Measurements from ENCODE around the gene SMARCE1. TPM values are rescaled to one million over a fixed set of nuclear protein-coding genes. Genes with fewer than 3 reads are reported as not detected.

SMARCE1 gene
- polyA plus RNA-seq, 1 donor from 2014 or later, result 248 TPM

DNA sequence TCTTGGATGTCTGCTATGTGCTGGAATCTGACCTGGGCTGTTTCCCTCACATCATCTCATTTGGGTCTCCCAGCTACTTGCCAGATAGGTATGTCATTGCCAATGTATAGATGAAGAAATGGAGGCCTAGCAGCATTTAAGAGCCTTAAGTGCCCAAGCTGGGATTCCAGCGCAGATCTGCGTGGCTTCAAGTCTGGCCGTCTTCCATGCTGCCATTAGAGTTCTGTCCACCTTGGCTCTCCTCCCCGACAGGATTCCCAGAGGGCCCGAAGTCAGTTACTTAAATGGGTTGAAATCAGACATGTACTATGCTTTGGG is 49.4 kb downstream of the SMARCE1 start:
- H3K4me2 ChIP-seq (ENCODE audit: low read length), result no peak overlapping the region
- H3K27me3 ChIP-seq (ENCODE audit: insufficient read depth, low read depth, low read length), result no peaks in the 10 kb centered on the region
- no peaks in the 10 kb centered on the region for H3K36me3 ChIP-seq (ENCODE audit: insufficient read depth, low read length)
- H2AFZ ChIP-seq (ENCODE audit: low read depth, low read length), result no peak overlapping the region
- no peaks in the 10 kb centered on the region for H3K9me2 ChIP-seq (ENCODE audit: insufficient read depth, low read length)
- no peak overlapping the region for H3K4me3 ChIP-seq (ENCODE audit: low read length)
- TF ChIP-seq, protein P1, sequence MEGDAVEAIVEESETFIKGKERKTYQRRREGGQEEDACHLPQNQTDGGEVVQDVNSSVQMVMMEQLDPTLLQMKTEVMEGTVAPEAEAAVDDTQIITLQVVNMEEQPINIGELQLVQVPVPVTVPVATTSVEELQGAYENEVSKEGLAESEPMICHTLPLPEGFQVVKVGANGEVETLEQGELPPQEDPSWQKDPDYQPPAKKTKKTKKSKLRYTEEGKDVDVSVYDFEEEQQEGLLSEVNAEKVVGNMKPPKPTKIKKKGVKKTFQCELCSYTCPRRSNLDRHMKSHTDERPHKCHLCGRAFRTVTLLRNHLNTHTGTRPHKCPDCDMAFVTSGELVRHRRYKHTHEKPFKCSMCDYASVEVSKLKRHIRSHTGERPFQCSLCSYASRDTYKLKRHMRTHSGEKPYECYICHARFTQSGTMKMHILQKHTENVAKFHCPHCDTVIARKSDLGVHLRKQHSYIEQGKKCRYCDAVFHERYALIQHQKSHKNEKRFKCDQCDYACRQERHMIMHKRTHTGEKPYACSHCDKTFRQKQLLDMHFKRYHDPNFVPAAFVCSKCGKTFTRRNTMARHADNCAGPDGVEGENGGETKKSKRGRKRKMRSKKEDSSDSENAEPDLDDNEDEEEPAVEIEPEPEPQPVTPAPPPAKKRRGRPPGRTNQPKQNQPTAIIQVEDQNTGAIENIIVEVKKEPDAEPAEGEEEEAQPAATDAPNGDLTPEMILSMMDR (IDR thresholded peaks at IDR 0.05; ENCODE audit: poor library complexity, severe bottlenecking), result no peak
- TF ChIP-seq EZH2 (IDR thresholded peaks at IDR 0.05; ENCODE audit: borderline replicate concordance, insufficient read depth, low read length, poor library complexity, severe bottlenecking) (no peak), RAD21 (conservative IDR thresholded peaks at IDR 0.05) (no peak)
- TF ChIP-seq, protein P2, sequence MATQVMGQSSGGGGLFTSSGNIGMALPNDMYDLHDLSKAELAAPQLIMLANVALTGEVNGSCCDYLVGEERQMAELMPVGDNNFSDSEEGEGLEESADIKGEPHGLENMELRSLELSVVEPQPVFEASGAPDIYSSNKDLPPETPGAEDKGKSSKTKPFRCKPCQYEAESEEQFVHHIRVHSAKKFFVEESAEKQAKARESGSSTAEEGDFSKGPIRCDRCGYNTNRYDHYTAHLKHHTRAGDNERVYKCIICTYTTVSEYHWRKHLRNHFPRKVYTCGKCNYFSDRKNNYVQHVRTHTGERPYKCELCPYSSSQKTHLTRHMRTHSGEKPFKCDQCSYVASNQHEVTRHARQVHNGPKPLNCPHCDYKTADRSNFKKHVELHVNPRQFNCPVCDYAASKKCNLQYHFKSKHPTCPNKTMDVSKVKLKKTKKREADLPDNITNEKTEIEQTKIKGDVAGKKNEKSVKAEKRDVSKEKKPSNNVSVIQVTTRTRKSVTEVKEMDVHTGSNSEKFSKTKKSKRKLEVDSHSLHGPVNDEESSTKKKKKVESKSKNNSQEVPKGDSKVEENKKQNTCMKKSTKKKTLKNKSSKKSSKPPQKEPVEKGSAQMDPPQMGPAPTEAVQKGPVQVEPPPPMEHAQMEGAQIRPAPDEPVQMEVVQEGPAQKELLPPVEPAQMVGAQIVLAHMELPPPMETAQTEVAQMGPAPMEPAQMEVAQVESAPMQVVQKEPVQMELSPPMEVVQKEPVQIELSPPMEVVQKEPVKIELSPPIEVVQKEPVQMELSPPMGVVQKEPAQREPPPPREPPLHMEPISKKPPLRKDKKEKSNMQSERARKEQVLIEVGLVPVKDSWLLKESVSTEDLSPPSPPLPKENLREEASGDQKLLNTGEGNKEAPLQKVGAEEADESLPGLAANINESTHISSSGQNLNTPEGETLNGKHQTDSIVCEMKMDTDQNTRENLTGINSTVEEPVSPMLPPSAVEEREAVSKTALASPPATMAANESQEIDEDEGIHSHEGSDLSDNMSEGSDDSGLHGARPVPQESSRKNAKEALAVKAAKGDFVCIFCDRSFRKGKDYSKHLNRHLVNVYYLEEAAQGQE (IDR thresholded peaks at IDR 0.05; ENCODE audit: borderline replicate concordance), result no peak
- H3K9me3 ChIP-seq (ENCODE audit: low read length), result no peaks in the 10 kb centered on the region
- H3K79me2 ChIP-seq (replicated peaks; ENCODE audit: insufficient read depth, low read length), result no peaks in the 10 kb centered on the region
- no peaks in the 10 kb centered on the region for H3F3A ChIP-seq (ENCODE audit: insufficient read depth, low read length, poor library complexity, severe bottlenecking)
- H3K27ac ChIP-seq (ENCODE audit: low read length), result no peak overlapping the region
- no peak overlapping the region for H3K9ac ChIP-seq (ENCODE audit: low read length)
- H4K20me1 ChIP-seq (ENCODE audit: insufficient read depth), result no peaks in the 10 kb centered on the region

GRCh38 chr17:40597556-40598300 is 49.9 kb downstream of the SMARCE1 start:
- no peaks in the 10 kb centered on the region for H3K9me2 ChIP-seq (ENCODE audit: insufficient read depth, low read length)
- no peaks in the 10 kb centered on the region for H3K79me2 ChIP-seq (replicated peaks; ENCODE audit: insufficient read depth, low read length)
- no peak overlapping the region for H2AFZ ChIP-seq (ENCODE audit: low read depth, low read length)
- no peak overlapping the region for H3K9ac ChIP-seq (ENCODE audit: low read length)
- H3F3A ChIP-seq (ENCODE audit: insufficient read depth, low read length, poor library complexity, severe bottlenecking), result no peaks in the 10 kb centered on the region
- H3K9me3 ChIP-seq (ENCODE audit: low read length), result no peaks in the 10 kb centered on the region
- H3K36me3 ChIP-seq (ENCODE audit: insufficient read depth, low read length), result no peaks in the 10 kb centered on the region
- H3K4me3 ChIP-seq (ENCODE audit: low read length), result no peak overlapping the region
- no peak overlapping the region for H3K4me2 ChIP-seq (ENCODE audit: low read length)
- no peaks in the 10 kb centered on the region for H3K27me3 ChIP-seq (ENCODE audit: insufficient read depth, low read depth, low read length)
- no peaks in the 10 kb centered on the region for H4K20me1 ChIP-seq (ENCODE audit: insufficient read depth)
- no peak overlapping the region for H3K27ac ChIP-seq (ENCODE audit: low read length)
- TF ChIP-seq, protein P1 (IDR thresholded peaks at IDR 0.05; ENCODE audit: poor library complexity, severe bottlenecking), result no peak
- TF ChIP-seq, protein P2 (IDR thresholded peaks at IDR 0.05; ENCODE audit: borderline replicate concordance), result no peak
- no peak for TF ChIP-seq MXI1 (conservative IDR thresholded peaks at IDR 0.05; ENCODE audit: poor library complexity, severe bottlenecking)
- TF ChIP-seq POLR2AphosphoS5 (IDR thresholded peaks at IDR 0.05), result no peak
- TF ChIP-seq SMC3 (conservative IDR thresholded peaks at IDR 0.05; ENCODE audit: poor library complexity), result no peak
- no peak for TF ChIP-seq RAD21 (conservative IDR thresholded peaks at IDR 0.05)
